ENCODE measurements around the gene DHRS11.

GRCh38 chr17:36614933-36615332 lies 23.3 kb downstream of the DHRS11 start:
- no peak for TF ChIP-seq CTCF (IDR thresholded peaks at IDR 0.05)
- TF ChIP-seq POLR2A (IDR thresholded peaks at IDR 0.05): no peak
